Measurements from ENCODE around the gene DLGAP1. TPM values are rescaled to one million over a fixed set of nuclear protein-coding genes. Genes with fewer than 3 reads are reported as not detected.

Gene DLGAP1
- total RNA-seq, 3 donors from 2014 or later (not counting 1 experiment from before 2014, with no cell fraction given), result not detected

GRCh38 chr18:3493501-3494244, 961.4 kb downstream of the DLGAP1 start:
- Histone ChIP-seq H3K4me1 (ENCODE audit: control insufficient read depth, insufficient read depth, low read length) (no peaks in the 10 kb centered on the region), H3K4me3 (ENCODE audit: low read length) (no peak overlapping the region), H3K27ac (ENCODE audit: low read length) (no peak overlapping the region), H3K9me3 (ENCODE audit: control insufficient read depth, insufficient read depth, low read length) (no peaks in the 10 kb centered on the region), H3K36me3 (ENCODE audit: control insufficient read depth, insufficient read depth, low read length) (no peaks in the 10 kb centered on the region), H3K27me3 (ENCODE audit: control insufficient read depth, insufficient read depth, low read length) (peaks cover 9% of the 10 kb centered on the region)
- Mint-ChIP-seq H3K27me3 (ENCODE audit: low read depth in 2 of 2) (peaks cover 14 to 47% of the 10 kb centered on the region in 2 donors), H3K27ac (no peak overlapping the region), H3K9me3 (no peaks in the 10 kb centered on the region), H3K36me3 (no peaks in the 10 kb centered on the region), H3K4me3 (no peak overlapping the region), H3K4me1 (peaks cover 3 to 4% of the 10 kb centered on the region in 2 donors)
- TF ChIP-seq CTCF (IDR thresholded peaks at IDR 0.05), result no peak
- 57% methylated on average over 9 of the region's 9 CpGs for WGBS (ENCODE audit: insufficient coverage)
- intact Hi-C loops (cut with micrococcal nuclease), result no loop called here
- DNase-seq (no peak), ATAC-seq (no peak)

- Mint-ChIP-seq H3K36me3 (no peaks in the 10 kb centered on the region), H3K4me3 (no peak overlapping the region), H3K27me3 (ENCODE audit: low read depth in 2 of 2) (peaks cover 6 to 38% of the 10 kb centered on the region in 2 donors), H3K27ac (no peak overlapping the region), H3K9me3 (no peaks in the 10 kb centered on the region), H3K4me1 (no peaks in the 10 kb centered on the region)
- no CpG with 5 or more reads among the region's 2 CpGs for WGBS (ENCODE audit: insufficient coverage)
- intact Hi-C loops (cut with micrococcal nuclease), result no loop called here
- no peak for DNase-seq
- TF ChIP-seq CTCF (IDR thresholded peaks at IDR 0.05), result no peak
- no peaks in the 10 kb centered on the region for H3K27me3 ChIP-seq (ENCODE audit: control insufficient read depth, insufficient read depth, low read length)
- H3K9me3 ChIP-seq (ENCODE audit: control insufficient read depth, insufficient read depth, low read length), result no peaks in the 10 kb centered on the region
- no peaks in the 10 kb centered on the region for H3K4me1 ChIP-seq (ENCODE audit: control insufficient read depth, insufficient read depth, low read length)
- no peaks in the 10 kb centered on the region for H3K36me3 ChIP-seq (ENCODE audit: control insufficient read depth, insufficient read depth, low read length)
- ATAC-seq, result no peak
- no peak overlapping the region for H3K4me3 ChIP-seq (ENCODE audit: low read length)
- H3K27ac ChIP-seq (ENCODE audit: low read length), result no peak overlapping the region
Observed at GRCh38 chr18:3492721-3493120, 962.4 kb downstream of the DLGAP1 start.

- Histone ChIP-seq H3K9me3 (ENCODE audit: control insufficient read depth, insufficient read depth, low read length) (no peaks in the 10 kb centered on the region), H3K4me3 (ENCODE audit: low read length) (no peak overlapping the region), H3K36me3 (ENCODE audit: control insufficient read depth, insufficient read depth, low read length) (no peaks in the 10 kb centered on the region), H3K27me3 (ENCODE audit: control insufficient read depth, insufficient read depth, low read length) (no peaks in the 10 kb centered on the region), H3K4me1 (ENCODE audit: control insufficient read depth, insufficient read depth, low read length) (no peaks in the 10 kb centered on the region), H3K27ac (ENCODE audit: low read length) (no peak overlapping the region)
- no peaks in the 10 kb centered on the region for H3K4me1 Mint-ChIP-seq
- DNase-seq (no peak), ATAC-seq (no peak)
- no peak overlapping the region for H3K4me3 Mint-ChIP-seq
- no peaks in the 10 kb centered on the region for H3K36me3 Mint-ChIP-seq
- peaks cover 6 to 36% of the 10 kb centered on the region in 2 donors for H3K27me3 Mint-ChIP-seq (ENCODE audit: low read depth in 2 of 2)
- no CpG with 5 or more reads among the region's 1 CpG for WGBS (ENCODE audit: insufficient coverage)
- no peak for TF ChIP-seq CTCF (IDR thresholded peaks at IDR 0.05)
- no peak overlapping the region for H3K27ac Mint-ChIP-seq
- no peaks in the 10 kb centered on the region for H3K9me3 Mint-ChIP-seq
- intact Hi-C loops (cut with micrococcal nuclease), result no loop called here
Observed at GRCh38 chr18:3491981-3492555, 963.0 kb downstream of the DLGAP1 start.
